LNCAP (cell line): ENCODE results near the gene QRICH1.

Experiments used
- TF ChIP-seq, protein P1 (sequence below): fragments of 450-650 bp; IDR thresholded peaks from 2 replicates; pipeline ENCODE4 v1.5.1; 2017; ENCODE audit warnings: mild to moderate bottlenecking

Gene QRICH1

DNA sequence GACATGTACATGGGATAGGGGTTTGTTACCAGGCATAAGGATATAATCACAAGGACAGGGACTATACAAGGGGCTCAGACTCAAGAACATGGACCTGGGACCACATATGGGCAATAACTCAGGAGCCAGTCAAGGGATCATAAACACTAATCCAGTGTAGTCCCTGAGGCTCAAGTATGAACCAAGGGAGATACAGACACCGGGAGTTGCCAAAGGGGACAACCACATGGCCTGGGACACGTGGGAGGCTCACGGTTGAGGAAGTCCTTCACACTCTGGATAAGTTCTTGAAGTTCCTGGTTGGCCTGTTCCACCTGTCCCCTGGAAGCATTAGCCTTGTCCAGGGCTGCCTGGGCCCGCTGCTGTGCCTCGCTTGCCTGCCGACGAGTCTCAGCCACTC lies 28.6 kb upstream of the QRICH1 start:
- TF ChIP-seq, protein P1, sequence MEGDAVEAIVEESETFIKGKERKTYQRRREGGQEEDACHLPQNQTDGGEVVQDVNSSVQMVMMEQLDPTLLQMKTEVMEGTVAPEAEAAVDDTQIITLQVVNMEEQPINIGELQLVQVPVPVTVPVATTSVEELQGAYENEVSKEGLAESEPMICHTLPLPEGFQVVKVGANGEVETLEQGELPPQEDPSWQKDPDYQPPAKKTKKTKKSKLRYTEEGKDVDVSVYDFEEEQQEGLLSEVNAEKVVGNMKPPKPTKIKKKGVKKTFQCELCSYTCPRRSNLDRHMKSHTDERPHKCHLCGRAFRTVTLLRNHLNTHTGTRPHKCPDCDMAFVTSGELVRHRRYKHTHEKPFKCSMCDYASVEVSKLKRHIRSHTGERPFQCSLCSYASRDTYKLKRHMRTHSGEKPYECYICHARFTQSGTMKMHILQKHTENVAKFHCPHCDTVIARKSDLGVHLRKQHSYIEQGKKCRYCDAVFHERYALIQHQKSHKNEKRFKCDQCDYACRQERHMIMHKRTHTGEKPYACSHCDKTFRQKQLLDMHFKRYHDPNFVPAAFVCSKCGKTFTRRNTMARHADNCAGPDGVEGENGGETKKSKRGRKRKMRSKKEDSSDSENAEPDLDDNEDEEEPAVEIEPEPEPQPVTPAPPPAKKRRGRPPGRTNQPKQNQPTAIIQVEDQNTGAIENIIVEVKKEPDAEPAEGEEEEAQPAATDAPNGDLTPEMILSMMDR, result no peak

DNA sequence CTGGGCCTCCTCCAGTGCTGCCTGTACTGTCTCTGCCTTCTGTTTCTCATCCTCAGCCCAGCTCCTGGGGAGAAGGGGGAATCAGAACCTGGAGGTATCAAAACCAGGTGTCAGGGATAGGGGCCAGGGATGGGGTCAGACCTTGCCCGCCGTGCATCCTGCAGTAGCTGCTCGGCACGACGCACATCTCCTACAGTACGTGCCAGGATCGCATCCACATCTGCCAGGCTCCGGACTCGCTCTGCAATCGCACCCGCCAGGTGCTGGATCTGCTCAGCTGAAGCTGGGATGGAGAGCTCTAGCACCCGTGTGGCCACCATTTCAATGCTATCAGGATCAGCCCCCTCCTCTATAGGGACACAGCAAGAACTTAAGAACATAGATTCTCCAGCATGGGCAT lies 28.2 kb upstream of the QRICH1 start:
- TF ChIP-seq, protein P1, result no peak

DNA sequence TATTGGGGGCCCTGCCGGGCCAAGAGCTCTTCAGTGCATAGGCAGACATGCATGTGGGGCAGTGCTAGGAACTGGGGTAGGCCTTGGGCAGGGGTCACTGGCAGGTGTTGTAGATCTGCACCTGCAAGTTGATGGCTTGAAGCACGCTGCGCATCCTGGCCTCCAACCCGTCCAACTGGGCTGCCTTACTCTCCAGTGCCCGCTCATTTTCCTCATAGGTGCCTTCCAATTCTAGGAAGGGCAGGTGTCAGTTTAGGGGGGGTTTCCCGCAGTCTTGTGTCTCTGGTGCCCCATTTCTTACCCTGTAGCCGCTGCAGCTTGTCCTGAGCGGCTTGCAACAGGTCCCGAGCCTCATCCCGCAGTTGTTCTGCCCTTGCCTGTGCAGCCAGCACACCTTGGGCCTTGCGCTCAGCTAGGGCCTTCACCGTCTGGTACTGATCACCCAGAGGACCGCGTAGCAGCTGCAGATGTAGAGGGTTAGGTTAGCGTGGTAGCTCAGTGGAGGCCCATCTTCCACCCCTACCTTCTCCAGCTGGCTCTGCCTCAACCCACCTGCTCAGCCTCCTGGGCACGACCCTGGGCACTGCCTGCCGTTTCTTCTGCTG lies 27.4 kb upstream of the QRICH1 start:
- TF ChIP-seq, protein P1, result no peak

DNA sequence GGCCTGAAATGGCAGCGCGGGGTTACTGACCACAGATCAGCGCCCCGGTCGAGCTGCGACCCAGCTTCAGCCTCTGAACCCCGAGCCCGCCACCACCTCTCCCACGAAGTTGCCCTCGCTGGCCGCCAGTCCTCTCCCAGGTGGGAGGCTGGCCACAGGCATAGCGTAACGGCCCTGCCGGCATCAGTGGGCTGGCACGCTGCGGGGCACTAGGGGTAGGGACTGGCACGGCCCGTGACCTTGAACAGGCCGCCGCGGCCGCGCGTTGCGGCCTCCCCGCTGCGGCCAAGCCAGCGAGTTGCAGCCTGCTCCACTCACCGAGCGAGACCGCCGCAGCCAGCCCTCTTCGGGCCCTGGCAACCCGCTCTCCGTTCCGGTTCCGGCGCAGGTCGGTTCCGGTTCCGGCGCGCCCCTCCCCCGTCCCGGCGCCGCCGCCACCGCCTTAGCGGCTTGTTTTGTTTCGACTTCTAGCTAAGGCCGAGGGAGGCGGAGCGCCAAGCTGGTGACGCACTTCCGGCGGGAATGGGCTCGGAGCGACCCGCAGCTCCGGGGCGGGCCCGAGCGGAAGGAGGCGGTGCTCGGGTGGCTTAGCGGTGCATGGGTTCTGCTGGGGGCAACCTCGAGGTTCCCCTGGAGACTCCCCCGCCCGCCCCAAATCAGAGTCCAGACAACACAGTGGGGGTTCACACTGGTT lies 26.7 kb upstream of the QRICH1 start, which contains the start of gene USP19:
Gene USP19 (minus strand): TSS at position 386 of the 694 bp plus-strand sequence. CDS start 1,678 bp downstream, outside the sequence.
- TF ChIP-seq, protein P1, result no peak

DNA sequence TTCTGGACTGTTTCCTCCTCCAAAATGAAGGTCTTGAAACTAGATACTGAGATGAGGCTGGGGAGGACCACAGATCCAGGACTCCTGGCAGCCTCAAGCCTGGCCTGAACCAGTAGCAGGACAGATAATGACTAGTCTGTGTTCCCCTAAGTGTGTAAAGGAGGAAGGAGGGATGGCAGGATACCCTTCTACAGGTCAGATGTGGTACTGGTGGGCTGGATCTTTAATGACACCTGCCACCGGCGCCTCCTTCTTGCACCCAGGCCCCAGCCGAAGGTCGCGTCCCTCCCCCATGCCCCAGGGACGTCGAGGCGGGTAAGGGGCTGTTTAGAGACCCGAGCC lies 26.2 kb upstream of the QRICH1 start:
- TF ChIP-seq, protein P1, result no peak

DNA sequence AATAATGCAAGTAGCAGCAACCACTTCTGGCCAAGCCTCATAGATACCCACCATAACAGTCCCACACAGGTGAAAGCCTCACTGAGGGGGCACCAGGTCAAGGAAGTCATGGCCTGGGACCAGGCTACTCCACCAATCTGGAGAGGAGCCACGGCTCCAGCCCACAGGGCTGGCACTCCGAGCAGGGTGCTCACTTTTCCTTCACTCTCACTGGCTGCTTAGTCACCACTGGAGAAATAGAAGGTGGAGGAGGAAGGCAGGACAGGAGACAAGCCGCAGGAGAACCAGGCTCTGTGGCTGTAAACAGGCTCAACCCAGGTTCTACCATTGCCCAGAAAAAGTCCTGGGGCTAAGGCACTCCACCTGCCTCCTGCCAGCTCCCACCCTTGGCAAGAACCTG lies 25.6 kb upstream of the QRICH1 start:
- TF ChIP-seq, protein P1, result no peak

DNA sequence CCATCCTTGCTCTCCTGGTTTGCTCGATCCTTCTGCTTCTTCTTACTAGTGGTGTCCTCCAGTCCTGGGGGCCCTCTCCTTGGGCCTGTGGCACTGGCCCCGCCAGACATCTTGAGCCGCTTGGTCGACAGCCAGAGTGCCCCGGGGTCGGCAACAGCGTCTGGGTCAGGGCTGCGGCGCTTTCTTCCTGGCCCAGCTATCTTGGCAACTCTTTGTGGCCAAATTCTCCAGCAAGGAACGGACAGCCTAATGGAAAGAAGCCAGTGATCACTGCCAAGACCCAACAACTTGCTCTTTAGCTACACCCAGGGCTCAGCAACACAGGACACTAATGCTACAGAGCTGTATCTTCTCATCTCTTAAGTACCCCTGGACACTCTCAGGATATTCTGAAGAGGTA lies 25.2 kb upstream of the QRICH1 start:
- TF ChIP-seq, protein P1, result no peak
